ENCODE results near the gene GNL3.

GRCh38 chr3:52682016-52682415 lies 3.8 kb upstream of the GNL3 start:
- TF ChIP-seq CTCF (conservative IDR thresholded peaks at IDR 0.05; ENCODE audit: low read length) (peak; percentile 52; the same call in 1 of the 2 replicates), EZH2phosphoT487 (IDR thresholded peaks at IDR 0.05; ENCODE audit: borderline replicate concordance, low read depth, low read length) (no peak)

All from OCI-LY7 (cell line).